Measurements from ENCODE around the gene TMEM217.

Gene TMEM217

DNA sequence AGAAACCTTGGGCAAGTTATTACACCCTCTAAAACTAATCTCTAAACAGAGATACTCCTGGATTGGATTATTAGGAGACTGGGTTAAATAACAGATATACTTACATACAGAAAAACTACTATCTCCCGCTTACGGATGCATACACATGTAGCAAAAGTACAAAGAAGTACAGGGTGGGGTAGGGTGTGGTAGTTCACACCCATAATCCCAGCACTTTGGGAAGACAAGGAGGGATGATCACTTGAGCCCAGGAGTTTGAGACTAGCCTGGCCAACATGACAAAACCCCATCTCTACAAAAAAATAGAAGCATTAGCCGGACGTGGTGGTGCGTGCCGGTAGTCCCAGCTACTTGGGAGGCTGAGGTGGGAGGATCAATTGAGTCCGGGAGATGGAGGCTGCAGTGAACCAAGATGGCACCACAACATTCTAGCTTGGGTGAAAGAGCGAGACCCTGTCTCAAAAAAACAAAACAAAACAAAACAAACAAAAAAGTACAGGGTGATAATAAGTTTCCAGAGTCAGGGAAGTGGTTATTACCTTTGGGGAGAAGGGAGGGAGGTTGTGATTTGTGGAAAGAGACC, 79.9 kb downstream of the TMEM217 start:
- no peak for FAIRE-seq

DNA sequence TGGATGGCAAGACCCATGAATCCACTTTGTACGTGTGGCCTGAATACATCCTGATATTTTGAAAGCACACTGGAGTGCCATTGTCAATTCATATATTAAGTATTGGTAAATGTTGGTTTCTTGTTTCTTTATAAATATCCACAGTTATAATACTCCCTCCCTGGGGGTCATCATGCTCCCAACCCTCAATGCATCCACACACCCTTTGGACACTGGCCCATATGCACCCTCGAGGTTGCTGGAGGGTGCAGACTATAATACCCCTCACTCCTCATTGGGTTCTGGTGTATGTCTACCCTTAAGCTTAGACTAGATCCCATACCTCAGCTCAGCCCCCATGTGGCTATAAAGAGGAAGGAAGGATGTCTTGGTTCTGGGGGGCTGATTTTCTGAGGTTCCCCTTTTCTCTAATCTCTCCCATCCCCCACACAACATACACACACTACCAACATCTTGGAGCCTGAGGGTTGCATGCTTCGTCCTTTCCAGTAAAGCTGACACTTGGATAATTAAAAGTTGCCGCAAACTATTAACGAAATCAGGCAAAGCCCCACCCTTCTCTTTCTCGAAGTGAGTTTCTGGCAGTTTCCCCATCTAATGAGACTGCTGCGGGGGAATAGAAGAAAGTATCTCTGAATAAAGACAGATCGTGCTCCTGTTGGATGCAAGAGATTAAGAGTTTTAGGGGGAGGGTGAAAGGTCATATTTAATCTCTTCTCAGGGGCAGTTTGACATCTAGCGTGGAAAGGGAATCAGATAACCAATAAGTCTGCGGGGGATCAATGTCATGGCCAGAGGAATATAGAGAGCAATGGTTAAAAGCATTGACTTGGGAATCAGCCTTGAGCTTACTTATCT, 80.6 kb downstream of the TMEM217 start:
- FAIRE-seq, result no peak

DNA sequence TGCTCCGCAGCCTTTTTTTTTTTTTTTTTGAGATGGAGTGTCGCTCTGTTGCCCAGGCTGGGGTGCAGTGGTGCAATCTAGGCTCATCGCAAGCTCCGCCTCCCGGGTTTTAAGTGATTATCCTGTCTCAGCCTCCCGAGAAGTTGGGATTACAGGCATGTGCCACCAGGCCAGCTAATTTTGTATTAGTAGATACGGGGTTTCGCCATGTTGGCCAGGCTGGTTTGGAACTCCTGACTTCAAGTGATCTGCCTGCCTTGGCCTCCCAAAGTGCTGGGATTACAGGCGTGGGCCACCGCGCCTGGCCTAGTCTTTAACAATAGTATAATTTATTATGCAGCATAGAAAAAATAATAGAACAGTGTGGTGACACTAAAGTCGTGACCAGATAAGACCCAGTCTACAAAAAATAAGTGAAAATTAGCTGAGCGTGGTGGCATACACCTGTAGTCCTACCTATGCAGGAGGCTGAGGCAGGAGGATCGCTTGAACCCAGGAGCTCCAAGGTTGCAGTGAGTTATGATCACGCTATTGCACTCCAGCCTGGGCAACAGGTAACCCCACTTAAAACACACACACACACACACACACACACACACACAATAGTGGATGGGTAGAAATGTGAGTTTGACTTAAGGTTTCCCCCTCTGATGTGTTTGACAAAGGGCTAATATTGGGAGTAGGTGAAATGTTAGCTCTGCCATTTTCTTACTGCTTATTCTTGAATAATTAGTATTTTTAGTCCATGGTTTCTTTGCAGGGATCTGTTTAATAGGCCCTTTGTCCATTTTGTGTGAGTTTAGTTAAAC, 81.5 kb downstream of the TMEM217 start:
- no peak for FAIRE-seq

DNA sequence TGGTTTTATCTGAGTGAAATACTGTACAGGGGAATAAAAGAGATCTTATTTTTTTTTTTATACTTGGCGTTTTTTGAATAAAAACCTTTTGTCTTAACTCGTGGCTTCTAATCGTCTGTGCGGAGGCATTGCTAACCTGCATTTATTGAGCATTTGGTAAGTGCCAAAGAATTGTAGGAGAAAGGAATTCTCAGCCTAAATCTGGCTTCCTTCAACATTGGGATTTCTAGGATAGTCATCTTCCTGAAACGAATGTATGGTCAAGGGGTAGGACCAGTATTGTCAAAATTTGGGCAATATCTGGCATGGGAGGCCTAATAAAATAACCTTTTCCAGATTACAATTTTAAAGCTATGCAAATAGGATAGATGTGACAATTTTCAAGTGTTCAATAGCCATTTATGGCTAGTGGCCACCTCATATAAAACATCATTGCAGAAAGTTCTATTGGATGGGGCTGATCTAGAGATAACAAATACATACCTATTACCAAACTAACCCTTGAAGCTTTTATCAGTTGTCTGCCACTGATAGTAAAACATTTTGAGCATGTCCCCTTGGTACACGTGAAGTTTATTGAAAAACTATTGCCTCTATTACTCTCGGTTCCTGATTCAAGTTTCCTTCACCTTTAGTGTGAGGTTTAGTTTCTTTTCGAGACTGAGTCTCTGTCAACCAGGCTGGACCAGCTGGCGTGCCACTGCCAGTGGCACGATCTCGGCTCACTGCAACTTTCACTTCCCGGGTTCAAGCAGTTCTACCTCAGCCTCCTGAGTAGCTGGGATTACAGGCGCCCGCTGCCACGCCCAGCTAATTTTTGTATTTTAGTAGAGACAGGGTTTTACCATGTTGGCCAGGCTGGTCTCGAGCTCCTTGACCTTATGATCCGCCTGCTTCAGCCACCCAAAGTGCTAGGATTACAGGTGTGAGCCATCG, 82.3 kb downstream of the TMEM217 start:
- FAIRE-seq, result no peak

- FAIRE-seq, result no peak
Measured at GRCh38 chr6:37174515-37175331, 83.2 kb downstream of the TMEM217 start.

DNA sequence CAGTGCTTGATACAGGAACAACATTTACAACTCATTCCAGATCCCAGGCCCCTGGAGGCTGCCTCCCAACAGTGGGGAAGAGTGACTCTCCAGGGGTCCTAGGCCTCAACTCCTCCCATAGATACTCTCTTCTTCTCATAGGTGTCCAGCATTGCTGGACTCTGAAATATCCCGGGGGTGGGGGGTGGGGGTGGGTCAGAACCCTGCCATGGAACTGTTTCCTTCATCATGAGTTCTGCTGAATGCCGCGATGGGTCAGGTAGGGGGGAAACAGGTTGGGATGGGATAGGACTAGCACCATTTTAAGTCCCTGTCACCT, 83.8 kb downstream of the TMEM217 start:
- FAIRE-seq, result no peak

DNA sequence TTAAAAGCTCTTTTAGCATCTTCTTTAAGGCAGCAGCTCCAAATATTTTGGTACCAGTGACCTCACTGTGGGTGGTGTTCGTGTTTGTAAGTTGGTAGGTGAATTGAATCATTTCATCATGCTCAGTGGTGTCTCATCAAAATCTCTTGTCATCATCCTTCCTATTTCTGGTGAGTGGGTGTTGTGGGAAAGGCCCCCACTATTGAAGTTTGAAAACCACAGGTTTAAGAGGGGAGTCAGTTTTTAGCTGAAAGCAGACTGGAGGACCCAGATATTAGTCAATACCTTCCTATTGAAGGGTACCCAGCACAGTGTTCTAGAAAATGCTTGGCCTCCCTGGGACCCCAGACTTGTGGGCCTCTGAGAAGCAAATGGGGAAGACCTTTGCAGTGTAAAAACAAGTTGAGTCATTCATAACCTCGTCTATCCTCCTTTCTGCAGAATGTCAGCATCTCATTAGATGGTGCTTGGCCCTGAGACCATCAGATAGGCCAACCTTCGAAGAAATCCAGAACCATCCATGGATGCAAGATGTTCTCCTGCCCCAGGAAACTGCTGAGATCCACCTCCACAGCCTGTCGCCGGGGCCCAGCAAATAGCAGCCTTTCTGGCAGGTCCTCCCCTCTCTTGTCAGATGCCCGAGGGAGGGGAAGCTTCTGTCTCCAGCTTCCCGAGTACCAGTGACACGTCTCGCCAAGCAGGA, 84.3 kb downstream of the TMEM217 start:
- no peak for FAIRE-seq

DNA sequence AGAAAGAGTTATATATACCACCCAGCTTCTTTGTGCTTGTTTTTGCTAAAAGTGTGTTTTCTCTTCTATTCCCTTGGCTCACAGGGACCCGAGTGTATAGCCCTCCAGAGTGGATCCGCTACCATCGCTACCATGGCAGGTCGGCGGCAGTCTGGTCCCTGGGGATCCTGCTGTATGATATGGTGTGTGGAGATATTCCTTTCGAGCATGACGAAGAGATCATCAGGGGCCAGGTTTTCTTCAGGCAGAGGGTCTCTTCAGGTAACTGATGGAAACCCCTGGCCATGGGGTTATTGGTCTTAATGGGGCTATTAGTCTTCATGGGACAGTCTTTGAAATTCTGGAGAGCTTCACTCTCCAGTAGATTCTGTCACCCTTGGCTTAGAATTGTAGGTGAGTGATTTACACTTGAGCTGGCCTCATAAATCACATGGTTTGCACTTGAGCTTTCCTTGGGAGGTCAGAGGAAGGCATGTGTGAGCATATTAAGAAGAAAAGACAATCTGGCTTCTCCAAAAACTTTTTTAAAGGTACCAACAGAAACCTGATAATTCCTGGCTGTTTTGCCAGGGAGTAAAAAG, 84.9 kb downstream of the TMEM217 start:
- FAIRE-seq, result no peak

DNA sequence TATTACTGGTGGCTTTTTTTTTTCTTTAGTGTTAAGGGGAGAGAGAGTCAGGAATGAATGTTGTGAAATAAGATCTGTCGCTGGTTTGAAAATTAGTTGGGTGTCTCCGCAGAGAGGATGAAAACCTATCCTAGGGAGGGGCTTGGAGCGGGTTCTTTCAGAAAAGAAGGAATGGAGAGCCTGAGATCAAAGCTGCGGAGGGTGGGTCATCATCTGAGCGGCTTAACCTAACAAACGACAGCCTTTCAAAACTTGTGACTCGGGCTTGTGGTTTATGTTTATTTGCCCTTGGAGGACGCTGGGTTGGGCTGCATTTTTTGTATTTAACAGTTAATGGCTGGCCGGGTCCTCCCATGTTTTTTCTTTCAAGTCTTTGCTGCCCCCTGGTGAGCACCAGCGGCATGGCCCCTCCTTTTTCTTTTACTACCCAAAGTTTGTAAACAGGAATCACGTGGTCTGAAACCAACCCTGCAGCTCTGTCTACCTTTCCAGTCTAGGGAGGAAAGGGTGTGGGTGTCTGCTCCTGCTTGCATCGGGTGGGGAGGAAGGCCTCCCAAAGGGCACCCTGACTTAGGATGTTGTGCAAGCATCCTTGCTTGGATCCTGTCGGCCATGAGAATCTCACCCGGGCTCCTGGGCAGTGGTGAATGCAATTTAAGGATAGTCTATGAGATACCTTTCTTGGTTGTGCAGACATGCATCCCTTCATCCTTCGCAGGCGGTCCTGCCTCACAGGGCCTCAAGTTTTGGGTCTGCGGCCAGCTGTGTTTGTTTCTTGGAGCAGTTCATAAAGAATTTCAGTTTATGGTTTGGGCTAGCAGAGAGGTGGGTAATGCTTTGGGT, 85.8 kb downstream of the TMEM217 start:
- no peak for FAIRE-seq

- FAIRE-seq, result no peak
Measured at GRCh38 chr6:37171201-37171969, 86.6 kb downstream of the TMEM217 start.

DNA sequence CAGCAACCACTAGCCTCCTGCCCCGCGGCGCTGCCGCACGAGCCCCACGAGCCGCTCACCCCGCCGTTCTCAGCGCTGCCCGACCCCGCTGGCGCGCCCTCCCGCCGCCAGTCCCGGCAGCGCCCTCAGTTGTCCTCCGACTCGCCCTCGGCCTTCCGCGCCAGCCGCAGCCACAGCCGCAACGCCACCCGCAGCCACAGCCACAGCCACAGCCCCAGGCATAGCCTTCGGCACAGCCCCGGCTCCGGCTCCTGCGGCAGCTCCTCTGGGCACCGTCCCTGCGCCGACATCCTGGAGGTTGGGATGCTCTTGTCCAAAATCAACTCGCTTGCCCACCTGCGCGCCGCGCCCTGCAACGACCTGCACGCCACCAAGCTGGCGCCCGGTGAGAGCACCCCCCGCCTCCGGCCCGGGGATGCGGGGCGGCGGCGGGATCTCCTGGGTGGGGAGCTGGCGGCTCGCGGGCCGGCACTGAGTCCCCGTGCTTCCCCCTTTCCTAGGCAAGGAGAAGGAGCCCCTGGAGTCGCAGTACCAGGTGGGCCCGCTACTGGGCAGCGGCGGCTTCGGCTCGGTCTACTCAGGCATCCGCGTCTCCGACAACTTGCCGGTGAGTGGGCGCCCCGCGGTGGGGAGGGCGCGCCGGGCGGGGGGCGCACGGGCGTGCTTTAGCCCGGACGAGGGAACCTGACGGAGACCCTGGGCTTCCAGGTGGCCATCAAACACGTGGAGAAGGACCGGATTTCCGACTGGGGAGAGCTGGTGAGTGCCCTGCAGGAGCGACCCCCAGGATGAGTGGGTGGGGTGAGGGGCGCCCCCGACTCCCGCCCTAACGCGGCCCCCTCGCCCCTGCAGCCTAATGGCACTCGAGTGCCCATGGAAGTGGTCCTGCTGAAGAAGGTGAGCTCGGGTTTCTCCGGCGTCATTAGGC, 87.4 kb downstream of the TMEM217 start:
- FAIRE-seq, result no peak

DNA sequence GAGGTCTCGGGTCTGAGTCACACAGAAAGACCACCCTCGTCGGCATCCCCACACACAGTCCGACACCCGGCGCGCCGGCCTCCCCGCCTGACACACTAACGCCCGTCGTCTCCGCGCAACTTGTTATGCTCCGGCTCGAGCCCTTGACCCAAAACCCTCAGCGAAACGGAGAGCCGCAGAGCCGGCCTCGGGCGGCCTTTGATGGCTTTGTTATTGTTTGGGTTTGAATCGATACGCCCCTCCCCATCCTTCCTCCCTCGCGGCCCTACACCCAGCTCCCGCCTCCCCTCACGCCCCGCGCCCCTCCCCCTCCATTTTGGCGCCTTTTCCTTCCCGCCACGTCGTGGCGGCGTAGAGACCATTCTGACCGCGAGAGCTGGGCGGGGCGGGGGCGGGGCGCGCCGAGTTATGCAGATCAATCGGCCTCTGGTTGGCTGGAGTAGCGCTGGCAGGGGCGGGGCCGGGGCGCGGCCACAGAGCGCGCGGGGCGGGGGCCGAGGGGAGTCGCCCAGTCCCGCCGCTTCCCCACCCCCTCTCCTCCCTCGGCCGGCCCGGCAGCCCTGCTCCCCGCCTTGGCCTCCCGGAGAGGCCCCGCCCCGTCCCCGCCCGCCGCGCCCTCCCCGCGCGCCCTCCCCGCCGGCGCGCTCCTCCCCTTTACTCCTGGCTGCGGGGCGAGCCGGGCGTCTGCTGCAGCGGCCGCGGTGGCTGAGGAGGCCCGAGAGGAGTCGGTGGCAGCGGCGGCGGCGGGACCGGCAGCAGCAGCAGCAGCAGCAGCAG, 88.3 kb downstream of the TMEM217 start, which contains the start of gene PIM1:
Gene PIM1, plus strand, starts transcription at position 657 of the 777 bp plus-strand sequence. CDS start 424 bp downstream, outside the sequence.
- FAIRE-seq, result no peak

GRCh38 chr6:37168811-37169495, 89.0 kb downstream of the TMEM217 start:
- FAIRE-seq, result no peak

DNA sequence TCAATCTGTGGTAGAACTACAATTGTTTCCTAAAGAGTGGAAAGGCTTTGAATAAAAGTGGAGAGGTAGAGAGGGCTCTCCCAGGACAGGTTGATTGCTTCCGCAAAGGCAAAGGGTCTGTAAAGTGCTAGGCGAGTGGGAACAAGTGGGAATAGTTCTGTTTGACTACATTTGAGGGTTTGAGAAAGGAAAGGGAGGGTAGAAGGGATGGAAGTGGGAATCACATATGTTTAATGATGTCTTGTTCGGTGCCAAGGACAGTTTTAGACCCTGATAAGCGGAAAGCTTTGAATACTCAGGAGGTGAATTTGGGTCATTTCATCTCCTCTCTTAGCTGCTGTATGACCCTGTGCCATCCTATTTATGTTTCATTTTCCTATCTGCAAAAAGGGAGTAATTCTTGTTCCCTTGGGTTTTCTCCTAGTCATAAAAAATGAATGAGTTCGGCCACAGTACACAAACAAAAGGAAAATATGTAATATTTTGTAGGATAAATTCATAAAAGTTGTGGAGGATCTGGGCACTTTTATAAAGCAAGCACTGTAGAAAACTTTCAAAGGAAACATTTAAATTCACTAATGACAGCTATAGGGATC, 89.7 kb downstream of the TMEM217 start:
- no peak for FAIRE-seq

DNA sequence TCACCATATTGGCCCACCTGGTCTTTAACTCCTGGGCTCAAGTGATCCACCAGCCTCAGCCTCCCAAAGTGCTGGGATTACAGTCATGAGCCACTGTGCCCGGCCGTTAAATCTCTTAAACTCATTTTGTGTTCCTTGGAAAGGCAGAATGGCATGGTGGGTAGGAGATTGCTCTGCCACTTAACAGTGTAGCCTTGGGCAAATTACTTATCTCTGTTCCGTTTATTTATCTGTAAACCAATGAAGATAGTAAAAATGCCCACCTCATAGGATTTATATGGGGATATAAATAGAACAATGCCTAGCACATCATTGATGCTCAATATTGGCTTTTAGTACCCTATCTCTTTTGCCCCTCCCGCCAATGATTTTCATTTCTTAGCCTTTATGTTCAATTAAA, 95.2 kb downstream of the TMEM217 start:
- FAIRE-seq, result no peak

All from colon (tissue), 2 donors.